HG03196 (cell line): ENCODE data around the gene PTPRN2.
"Not testable (repeated sequence)": the region's sequence is repeated elsewhere in the genome, so short reads cannot be mapped to it uniquely, and the experiment has no call there.

Experiments used
- ATAC-seq: cut with Tn5 transposase; IDR thresholded peaks from one replicate; pipeline ENCODE4 v1.9.1; 2021; ENCODE audit not compliant: unreplicated experiment

Gene PTPRN2

DNA sequence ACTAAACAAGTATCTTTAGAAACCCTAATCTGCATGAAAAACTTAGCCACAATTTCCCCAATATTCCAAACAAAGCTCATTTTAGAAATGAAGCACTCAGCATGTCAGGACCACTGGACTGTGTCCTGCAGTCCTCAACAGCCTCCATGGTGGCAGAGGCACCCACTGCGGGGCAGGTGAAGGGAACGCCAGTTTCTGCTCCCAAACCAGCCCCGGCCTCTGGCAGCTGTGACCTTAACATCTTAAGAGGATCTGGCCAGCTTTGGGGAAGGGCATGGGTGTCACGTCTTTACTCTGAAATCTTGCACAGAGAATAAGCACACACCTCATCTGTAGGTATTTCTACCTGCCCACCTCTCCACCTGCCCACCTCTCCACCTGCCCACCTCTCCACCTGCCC is 988.1 kb downstream of the PTPRN2 start:
- ATAC-seq = no peak

DNA sequence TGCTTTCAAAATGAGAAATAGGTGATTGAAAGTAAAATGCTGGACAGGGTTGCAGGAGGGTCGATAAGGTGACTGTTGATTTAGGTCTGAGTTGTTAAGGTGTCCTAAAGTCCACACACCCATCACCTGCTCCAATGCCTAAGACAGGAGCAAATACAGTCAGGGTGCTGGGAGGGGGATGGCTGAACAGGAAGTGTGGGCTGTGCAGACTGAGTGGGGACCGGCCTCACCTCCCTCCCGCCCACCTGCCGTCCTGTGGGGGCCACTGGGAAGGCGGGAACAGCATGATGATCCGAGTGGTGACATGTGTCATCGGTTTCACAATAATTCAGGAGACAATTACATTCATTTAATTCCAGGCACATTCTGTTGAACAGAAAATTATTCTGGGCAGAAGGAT is 990.1 kb downstream of the PTPRN2 start:
- ATAC-seq = no peak

DNA sequence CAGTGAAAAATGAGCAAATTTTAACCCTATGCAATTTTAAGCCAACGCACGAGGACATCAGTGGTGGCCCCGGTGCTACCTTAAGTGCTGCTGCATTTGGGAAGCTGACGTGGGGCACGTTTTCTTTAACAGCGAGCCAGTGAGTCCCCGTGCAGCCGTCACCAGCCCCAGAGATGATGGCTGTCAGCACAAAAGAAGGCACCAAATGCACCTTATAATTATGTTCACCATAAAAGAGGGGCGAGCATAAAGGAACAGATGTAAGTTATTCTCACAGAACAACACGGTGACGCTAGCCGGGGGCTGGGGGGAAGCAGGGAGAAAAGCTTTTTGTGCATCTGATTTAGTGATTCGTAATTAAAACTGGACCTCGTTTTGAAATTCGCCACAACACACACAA is 990.7 kb downstream of the PTPRN2 start:
- ATAC-seq = no peak

DNA sequence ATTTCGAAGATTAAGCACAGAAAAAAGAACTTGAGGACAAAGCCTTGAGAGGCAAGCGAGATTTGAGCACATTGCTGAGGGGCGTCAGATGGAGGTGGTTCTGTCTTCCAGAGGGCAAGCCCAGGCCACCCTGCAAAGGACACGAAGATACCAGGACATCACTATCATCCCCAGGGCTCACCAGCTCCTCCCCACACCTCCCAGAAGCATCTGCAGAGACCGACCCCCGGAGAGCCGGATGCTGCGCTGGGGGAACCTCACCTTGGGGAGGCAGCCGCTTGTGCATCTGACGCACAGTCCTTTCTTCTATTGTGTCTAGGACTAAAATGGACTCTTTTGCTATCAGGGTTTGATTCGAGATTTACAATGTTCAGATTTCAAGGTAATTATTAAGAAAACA is 991.2 kb downstream of the PTPRN2 start:
- ATAC-seq = no peak

DNA sequence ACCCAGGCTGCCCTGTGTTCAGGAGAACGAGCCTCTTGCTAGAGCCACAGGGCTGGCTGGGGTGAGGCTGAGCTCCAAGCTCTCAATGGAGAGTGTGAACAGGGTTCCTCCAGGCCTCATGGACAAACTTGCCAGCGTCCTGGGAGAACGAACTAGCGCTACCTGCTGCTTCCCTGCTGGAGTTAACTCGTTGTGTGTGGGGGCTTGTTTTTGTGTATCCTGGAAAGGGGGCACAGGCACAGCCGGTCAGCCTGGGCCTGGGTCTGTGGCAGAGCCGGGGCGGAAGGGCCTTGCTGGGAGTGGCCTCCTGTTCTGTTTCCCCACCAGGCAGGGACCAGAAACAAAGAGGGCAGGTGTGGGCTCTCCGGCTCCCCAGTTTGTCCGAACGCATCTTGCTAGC is 991.6 kb downstream of the PTPRN2 start:
- no peak for ATAC-seq

DNA sequence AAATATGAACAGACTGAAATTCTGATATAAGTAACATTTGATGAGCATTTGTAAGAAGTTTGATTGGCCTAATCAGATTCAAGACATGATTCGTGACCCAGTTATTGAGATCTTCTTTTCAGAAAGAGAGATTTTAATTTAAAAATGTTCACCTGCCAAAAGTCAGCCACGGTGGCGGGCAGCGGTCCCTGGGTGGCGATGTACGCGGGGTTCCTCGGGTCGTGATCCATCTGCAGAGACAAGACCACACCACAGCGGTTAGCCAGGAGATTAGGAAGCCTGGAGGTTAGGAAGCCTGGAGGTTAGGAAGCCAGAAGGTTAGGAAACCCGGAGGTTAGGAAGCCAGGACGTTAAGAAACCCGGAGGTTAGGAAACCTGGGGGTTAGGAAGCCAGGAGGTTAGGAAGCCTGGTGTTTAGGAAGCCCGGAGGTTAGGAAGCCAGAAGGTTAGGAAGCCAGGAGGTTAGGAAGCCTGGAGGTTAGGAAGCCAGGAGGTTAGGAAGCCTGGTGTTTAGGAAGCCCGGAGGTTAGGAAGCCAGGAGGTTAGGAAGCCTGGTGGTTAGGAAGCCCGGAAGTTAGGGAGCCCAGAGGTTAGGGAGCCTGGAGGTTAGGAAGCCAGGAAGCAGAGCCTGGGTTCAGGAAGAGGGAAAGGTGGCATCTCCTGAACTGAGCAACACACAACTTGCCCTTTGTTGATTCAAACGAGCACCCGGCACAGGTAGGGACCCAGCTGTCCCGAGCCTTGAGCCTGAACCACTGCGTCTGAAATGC is 992.4 kb downstream of the PTPRN2 start:
- ATAC-seq = no peak

DNA sequence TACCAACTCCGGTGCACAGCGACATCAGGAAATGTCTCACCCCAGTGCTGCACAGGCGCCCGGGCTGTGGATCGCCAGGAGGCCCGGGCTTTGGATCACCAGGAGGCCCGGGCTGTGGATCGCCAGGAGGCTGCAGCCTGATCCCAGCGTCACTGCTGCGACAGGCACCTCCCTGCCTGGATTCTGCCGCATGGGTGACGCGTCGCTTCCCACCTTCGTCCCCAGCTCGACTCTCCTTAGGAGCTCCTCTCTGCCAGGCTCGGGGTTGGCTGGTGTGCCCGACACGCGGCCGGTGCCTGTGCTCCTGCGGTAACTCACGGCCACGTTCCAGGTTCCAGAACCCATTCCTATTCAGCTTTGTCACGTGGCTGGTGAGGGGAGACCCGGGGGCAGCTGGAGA is 993.3 kb downstream of the PTPRN2 start:
- ATAC-seq = no peak

DNA sequence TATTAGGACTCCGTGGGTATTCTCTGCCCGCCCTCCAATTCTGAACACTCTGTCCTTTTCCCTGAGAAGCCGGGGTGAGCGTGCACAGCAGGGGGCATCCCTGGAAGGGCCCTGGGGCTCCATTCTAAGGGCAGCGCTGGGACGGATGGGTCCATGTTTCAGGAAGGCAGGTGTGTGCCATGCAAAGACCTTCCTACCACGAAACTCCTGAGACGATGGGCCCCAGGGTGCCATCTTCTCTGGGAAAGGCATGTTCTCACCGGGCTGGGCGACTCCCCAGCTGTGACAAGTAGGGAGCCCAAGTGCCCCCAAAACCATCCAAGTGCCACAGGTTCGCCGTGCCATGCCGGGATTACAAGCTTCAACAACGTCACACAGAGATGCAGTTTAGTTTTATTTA is 994.1 kb downstream of the PTPRN2 start:
- no peak for ATAC-seq

DNA sequence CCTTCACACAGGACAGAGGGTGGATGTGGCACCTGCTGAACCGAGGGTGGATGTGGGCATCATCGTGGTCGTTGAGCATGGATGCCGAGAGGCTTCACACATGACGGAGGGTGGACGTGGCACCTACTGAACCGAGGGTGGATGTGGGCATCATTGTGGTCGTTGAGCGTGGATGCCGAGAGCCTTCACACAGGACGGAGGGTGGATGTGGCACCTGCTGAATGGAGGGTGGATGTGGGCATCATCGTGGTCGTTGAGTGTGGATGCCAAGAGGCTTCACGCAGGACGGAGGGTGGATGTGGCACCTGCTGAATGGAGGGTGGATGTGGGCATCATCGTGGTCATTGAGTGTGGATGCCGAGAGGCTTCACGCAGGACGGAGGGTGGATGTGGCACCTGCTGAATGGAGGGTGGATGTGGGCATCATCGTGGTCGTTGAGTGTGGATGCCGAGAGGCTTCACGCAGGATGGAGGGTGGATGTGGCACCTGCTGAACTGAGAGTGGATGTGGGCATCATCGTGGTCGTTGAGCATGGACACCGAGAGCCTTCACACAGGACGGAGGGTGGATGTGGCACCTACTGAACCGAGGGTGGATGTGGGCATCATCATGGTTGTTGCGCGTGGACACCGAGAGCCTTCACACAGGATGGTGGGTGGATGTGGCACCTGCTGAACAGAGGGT is 994.8 kb downstream of the PTPRN2 start:
- not testable (repeated sequence) for ATAC-seq

DNA sequence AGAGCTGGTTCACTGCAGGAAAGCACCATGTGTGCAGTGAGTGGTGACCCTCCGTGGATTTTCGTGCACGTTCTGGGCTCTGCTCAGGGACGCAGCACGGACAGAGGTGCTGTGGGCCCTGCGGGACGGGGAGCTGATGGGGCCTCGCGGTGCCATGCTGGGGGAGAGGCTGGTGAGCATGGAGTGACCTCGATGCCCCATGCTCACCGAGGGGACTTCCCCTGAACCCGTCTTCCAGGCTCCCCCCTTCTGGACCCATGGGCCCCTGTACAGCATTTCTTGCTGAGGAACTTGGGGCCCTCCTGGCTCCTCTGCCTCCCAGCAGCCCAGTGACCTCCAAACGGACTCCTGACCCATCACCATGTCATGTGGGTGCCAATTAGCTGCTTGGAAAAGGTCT is 997.1 kb downstream of the PTPRN2 start:
- ATAC-seq = no peak

DNA sequence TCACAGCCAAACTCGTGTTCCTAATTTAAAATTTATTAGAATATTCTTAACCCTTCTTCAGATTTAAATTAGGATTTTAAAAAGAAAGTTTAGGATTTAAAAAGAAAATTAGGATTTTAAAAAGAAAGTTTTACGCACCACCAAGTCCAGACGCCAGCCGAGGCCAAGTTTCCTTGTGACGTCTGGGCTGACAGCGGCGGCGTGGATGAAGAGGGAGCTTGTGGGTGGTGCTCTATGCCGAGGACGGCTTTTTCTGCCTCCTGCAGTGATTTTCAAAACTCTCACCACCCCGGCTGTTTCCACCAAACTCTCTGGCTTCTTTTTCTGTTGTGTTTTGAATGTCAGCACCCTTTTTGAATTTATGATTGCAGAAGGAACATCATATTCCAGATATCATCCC is 997.9 kb downstream of the PTPRN2 start:
- ATAC-seq = no peak

DNA sequence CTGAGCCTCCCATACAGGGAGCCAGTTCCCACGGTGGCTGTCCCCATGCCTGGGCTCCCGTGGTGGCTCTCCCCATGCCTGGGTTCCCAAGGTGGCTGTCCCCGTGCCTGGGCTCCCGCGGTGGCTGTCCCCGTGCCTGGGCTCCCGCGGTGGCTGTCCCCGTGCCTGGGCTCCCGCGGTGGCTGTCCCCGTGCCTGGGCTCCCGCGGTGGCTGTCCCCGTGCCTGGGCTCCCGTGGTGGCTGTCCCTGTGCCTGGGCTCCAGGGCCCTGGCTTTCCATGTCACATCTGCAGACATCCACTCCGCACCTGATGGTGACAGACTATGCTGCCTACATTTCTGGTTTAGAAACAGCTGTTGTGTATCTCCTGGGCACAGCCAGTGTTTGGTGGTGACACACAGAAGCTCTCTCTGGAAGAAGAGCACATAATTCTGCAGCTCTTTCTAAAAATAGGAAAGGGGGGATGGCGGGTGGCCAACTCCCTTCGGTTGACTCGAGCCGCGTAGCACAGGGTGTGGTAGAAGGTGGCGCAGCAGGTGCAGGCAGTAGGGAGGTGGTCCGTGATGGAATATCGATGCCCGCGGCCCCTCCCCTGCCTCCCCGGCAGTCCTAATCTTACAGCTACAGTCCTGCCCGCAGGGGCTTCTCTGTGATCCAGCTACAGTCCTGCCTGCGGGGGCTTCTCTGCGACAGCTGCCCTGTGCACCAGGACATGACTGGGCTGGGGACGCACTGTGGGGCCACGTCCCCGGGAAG is 999.6 kb downstream of the PTPRN2 start:
- no peak for ATAC-seq

DNA sequence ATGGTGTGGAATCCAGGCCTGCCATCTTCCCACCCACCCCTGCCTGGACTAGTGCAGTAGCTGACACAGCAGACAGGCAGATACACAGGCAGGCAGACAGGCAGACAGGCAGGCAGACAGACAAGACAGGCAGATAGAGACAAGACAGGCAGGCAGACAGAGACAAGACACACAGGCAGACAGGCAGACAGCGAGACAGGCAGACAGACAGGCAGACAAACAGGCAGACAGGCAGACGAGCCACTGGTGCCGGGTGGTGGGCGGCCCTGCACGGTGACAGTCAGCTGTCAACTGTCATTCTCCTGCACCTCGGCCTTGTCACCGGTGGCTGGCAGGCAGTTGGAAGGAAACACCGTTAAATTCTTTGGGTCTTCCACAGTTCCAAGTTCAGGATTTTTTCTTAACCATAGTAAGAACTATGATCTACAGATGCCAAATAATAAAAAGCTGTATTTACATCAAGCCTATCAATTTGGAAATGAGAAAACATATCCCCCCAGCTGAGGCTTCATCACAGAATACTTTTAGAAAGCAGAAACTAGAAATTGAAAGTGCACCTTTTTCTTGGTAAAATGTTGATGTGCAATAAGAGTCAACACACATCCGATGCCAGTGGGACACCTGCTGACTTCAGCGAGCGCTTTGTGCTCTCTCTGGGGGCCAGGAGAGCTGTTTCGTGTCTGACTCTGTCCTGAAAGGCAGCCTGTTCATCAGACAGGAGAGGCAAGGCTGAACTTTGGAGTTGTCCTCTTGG is 1000.4 kb downstream of the PTPRN2 start:
- no peak for ATAC-seq

DNA sequence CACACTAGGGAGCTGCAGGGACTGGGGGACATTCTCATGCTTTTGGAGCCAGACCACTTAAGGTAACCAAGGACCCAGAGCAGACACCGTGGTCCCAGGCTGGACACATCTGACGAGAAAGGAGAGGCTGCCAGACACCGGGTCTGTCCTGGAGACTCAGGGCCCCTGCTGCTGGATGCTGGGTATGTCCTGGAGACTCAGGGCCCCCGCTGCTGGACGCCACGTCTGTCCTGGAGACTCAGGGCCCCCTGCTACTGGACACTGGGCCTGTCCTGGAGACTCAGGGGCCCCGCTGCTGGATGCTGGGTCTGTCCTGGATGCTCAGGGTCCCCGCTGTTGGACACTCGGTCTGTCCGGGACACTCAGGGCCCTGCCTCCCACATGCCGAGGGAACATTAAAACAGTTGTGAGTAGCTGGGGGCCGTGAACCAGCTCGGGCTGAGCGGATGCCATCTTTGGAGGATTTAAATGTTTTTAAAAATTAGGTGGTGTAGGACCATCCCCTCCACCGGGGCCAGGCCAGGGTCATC is 1001.1 kb downstream of the PTPRN2 start:
- no peak for ATAC-seq

DNA sequence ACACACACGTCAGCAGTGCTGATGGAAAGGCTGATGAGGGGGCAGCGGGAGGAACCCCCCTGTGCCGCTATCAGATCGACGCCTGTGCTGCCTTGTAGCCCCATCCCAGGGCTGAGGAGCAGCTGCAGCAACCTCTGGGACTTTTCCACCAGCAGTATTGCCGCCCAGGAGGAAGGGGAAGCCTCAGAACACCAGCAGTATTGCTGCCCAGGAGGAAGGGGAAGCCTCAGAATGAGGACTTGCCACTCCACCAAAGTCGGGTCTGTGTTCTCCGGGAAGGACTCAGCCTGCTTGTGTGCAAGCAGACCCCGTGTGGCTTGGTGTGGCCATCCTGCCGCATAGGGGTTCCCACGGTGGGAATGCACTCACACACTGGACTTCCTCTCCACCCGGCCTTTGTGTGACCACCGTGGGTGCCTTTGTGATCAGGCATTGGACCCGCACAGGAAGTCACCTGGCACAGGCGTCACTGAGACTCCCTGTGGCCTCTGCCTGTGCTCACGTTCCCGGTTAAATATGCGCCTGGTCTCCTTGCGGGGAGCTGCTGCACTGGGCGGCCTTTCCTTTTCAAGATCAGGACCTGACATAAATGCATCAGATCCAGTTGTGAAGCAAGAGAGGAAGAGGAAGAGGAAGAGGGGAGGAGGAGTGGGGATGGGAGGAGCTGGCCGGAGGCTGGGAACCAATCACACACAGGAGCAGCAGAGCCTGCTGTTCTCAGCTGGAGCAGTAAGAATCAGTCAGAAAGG is 1002.3 kb downstream of the PTPRN2 start:
- ATAC-seq = no peak

DNA sequence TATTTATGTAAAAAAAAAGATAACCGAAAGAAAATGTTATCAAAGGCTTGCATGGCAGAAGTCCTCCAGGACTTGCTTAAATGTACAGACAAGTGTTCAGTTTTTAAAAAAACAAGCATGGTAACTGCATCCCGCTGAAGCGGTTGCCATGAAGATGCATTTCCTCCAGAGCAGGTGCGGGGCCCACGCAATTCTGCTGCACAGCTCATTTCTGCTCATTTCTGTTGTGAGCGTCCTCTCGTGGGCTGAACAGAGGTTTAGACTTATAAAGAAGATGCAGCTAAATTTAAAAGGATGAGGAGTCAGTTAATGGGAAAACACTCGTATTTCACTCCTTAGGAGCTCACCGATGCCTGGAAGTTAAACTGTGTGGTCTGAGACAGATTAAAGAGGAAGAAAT is 1003.2 kb downstream of the PTPRN2 start:
- ATAC-seq = no peak

DNA sequence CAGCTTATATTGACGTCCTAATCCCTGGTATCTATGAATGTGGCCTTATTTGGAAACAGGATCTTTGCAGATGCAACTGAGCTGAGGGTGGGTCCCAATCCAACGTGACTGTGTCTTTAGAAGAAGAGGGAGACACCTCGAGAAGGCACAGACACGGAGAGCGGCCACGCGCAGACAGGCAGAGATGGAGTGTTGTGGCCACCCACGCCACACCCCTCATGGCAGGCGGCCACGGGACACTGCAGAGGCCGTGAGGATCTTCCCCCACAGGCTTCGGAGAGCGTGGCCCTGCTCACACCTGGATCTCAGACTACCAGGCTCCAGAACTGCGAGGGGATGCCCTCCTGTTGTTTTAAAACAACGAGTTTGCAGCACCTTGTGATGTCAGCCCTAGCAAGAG is 1005.9 kb downstream of the PTPRN2 start:
- ATAC-seq = no peak

DNA sequence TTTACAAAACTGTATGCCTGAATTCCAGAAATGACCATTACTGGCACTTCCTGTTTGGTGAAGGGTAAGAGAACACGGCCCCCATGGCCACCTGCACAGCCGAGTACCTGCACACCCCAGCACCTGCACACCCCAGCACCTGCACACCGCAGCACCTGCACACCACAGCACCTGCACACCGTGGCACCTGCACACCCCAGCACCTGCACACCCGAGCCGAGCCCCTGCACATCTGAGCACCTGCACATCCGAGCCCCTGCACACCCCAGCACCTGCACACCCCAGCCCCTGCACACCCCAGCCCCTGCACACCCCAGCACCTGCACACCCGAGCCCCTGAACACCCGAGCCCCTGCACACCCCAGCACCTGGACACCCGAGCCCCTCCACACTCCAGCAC is 1007.3 kb downstream of the PTPRN2 start:
- ATAC-seq = no peak

DNA sequence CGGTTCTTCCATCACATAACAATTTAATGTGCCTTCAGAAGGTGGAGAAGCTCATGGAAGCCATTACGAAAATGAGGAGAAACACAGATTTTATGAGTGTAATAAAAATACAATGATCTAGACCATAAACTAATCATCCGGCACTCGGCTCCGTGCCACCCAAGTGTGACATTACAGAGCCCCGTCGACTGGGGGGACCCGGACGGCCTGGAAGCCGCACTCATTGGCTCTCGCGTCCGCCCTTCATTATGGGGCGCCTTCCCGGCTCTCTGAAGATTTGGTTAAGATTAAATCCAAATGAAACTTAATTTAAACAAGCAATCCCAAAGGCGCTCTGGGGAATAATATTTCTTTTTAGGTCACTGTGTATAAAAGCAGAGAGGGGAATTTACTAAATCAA is 1008.2 kb downstream of the PTPRN2 start:
- ATAC-seq = no peak

DNA sequence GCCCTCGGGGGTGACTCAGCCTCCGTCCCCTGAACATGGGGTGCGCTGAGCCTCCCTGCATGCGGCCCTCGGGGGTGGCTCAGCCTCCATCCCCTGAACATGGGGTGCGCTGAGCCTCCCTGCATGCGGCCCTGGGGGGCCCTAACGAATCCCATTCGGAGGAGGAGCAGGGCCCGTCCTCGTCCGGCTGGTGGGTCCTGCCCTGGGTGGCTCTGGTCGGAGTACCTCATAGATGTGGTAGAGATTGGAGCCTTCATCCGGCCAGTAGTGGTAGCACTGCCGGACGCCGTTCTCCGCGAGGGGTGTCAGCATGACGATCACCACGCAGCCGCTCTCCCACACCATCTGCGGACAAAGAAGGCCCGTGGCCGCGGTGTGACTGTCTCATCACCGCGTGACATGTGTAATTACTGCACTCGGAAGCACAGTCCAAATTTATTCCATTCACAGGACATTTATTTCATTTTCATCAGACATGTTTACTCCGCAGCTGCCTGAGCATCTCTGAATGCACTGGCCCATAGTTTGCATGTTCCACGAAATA is 1009.8 kb downstream of the PTPRN2 start:
- no peak for ATAC-seq
